ENCODE measurements around the gene GALNT10. TPM values are rescaled to one million over a fixed set of nuclear protein-coding genes. Genes with fewer than 3 reads are reported as not detected.

Gene GALNT10
- total and polyA plus RNA-seq, 2 donors (not counting 1 experiment from before 2014, with no cell fraction given): 18.3 to 35.8 TPM

- H3K9ac ChIP-seq (ENCODE audit: insufficient read depth, low read length): peak overlapping the region; percentile 8
- peak; percentile 69 for DNase-seq (ENCODE audit: low read depth in 2 of 2)
Measured at GRCh38 chr5:154405078-154405792, 214.7 kb downstream of the GALNT10 start.

GRCh38 chr5:154406231-154406630, 215.7 kb downstream of the GALNT10 start:
- H3K4me2 ChIP-seq (ENCODE audit: extremely low read depth, insufficient read depth, low read length): no peak overlapping the region
- no peak overlapping the region for H2AFZ ChIP-seq (ENCODE audit: low read length)
- peaks cover 4% of the 10 kb centered on the region for H3K4me1 ChIP-seq (ENCODE audit: control insufficient read depth, extremely low read depth, insufficient read depth, low read length)
- DNase-seq (ENCODE audit: low read depth in 2 of 2): peak in 1 of 2 donors; percentile 88
- no peak overlapping the region for H3K9ac ChIP-seq (ENCODE audit: insufficient read depth, low read length)
- no peaks in the 10 kb centered on the region for H3K79me2 ChIP-seq (ENCODE audit: control insufficient read depth, insufficient read depth, low read length)
- H4K20me1 ChIP-seq (ENCODE audit: control insufficient read depth, extremely low read depth, insufficient read depth, low read length): peaks cover 2% of the 10 kb centered on the region
- no peak overlapping the region for H3K27ac ChIP-seq (ENCODE audit: insufficient read depth, low read length)
- H3K4me3 ChIP-seq (replicated peaks in 1 of 4; ENCODE audit: control extremely low read depth in 1 of 4, insufficient read depth in 1 of 4, low read depth in 3 of 4, low read length in 4 of 4): no peak overlapping the region
- TF ChIP-seq CTCF (conservative IDR thresholded peaks at IDR 0.05 in 1 of 2, IDR thresholded peaks at IDR 0.05 in 1 of 2; ENCODE audit: low read depth in 1 of 2, low read length in 2 of 2): no peak
- no peak for TF ChIP-seq EZH2 (IDR thresholded peaks at IDR 0.05; ENCODE audit: low read length, missing control alignments)
- H3K27me3 ChIP-seq (ENCODE audit: control insufficient read depth, insufficient read depth, low read length): no peaks in the 10 kb centered on the region
- no peaks in the 10 kb centered on the region for H3K36me3 ChIP-seq (ENCODE audit: control insufficient read depth, insufficient read depth, low read length)
- H3K9me3 ChIP-seq (ENCODE audit: control insufficient read depth, insufficient read depth, low read depth, low read length): no peaks in the 10 kb centered on the region

More at GRCh38 chr5:154405078-154405792, 214.7 kb downstream of the GALNT10 start:
- H3K79me2 ChIP-seq (ENCODE audit: control insufficient read depth, insufficient read depth, low read length): no peaks in the 10 kb centered on the region
- H3K27me3 ChIP-seq (ENCODE audit: control insufficient read depth, insufficient read depth, low read length): no peaks in the 10 kb centered on the region
- peak overlapping the region; percentile 84 for H3K4me2 ChIP-seq (ENCODE audit: extremely low read depth, insufficient read depth, low read length)
- TF ChIP-seq EZH2 (IDR thresholded peaks at IDR 0.05; ENCODE audit: low read length, missing control alignments): no peak
- TF ChIP-seq CTCF (conservative IDR thresholded peaks at IDR 0.05 in 1 of 2, IDR thresholded peaks at IDR 0.05 in 1 of 2; ENCODE audit: low read depth in 1 of 2, low read length in 2 of 2): peak; percentile 80 to 86
- H4K20me1 ChIP-seq (ENCODE audit: control insufficient read depth, extremely low read depth, insufficient read depth, low read length): peaks cover 2% of the 10 kb centered on the region
- H3K4me1 ChIP-seq (ENCODE audit: control insufficient read depth, extremely low read depth, insufficient read depth, low read length): peaks cover 4% of the 10 kb centered on the region
- H3K27ac ChIP-seq (ENCODE audit: insufficient read depth, low read length): no peak overlapping the region
- peak overlapping the region; percentile 78 for H2AFZ ChIP-seq (ENCODE audit: low read length)
- H3K36me3 ChIP-seq (ENCODE audit: control insufficient read depth, insufficient read depth, low read length): no peaks in the 10 kb centered on the region
- H3K9me3 ChIP-seq (ENCODE audit: control insufficient read depth, insufficient read depth, low read depth, low read length): no peaks in the 10 kb centered on the region
- peak overlapping the region; percentile 24 to 52 (median 40) for H3K4me3 ChIP-seq (replicated peaks in 1 of 4; ENCODE audit: control extremely low read depth in 1 of 4, insufficient read depth in 1 of 4, low read depth in 3 of 4, low read length in 4 of 4)

- Histone ChIP-seq H3K4me3 (replicated peaks in 1 of 4; ENCODE audit: control extremely low read depth in 1 of 4, insufficient read depth in 1 of 4, low read depth in 3 of 4, low read length in 4 of 4) (no peak overlapping the region), H3K27me3 (ENCODE audit: control insufficient read depth, insufficient read depth, low read length) (no peaks in the 10 kb centered on the region)
Measured at GRCh38 chr5:154406826-154407225, 216.3 kb downstream of the GALNT10 start.

More at GRCh38 chr5:154406826-154407225, 216.3 kb downstream of the GALNT10 start:
- H2AFZ ChIP-seq (ENCODE audit: low read length): no peak overlapping the region
- H3K4me1 ChIP-seq (ENCODE audit: control insufficient read depth, extremely low read depth, insufficient read depth, low read length): peaks cover 4% of the 10 kb centered on the region
- H3K9ac ChIP-seq (ENCODE audit: insufficient read depth, low read length): no peak overlapping the region
- H3K79me2 ChIP-seq (ENCODE audit: control insufficient read depth, insufficient read depth, low read length): no peaks in the 10 kb centered on the region
- no peak overlapping the region for H3K4me2 ChIP-seq (ENCODE audit: extremely low read depth, insufficient read depth, low read length)
- peaks cover 2% of the 10 kb centered on the region for H4K20me1 ChIP-seq (ENCODE audit: control insufficient read depth, extremely low read depth, insufficient read depth, low read length)
- TF ChIP-seq CTCF (conservative IDR thresholded peaks at IDR 0.05 in 1 of 2, IDR thresholded peaks at IDR 0.05 in 1 of 2; ENCODE audit: low read depth in 1 of 2, low read length in 2 of 2) (no peak), EZH2 (IDR thresholded peaks at IDR 0.05; ENCODE audit: low read length, missing control alignments) (no peak)
- H3K27ac ChIP-seq (ENCODE audit: insufficient read depth, low read length): no peak overlapping the region
- no peak for DNase-seq (ENCODE audit: low read depth in 2 of 2)
- H3K36me3 ChIP-seq (ENCODE audit: control insufficient read depth, insufficient read depth, low read length): no peaks in the 10 kb centered on the region
- no peaks in the 10 kb centered on the region for H3K9me3 ChIP-seq (ENCODE audit: control insufficient read depth, insufficient read depth, low read depth, low read length)

All from fibroblast of lung (primary cell).